ENCODE results near the gene PGA5.
"Not testable (repeated sequence)": the region's sequence is repeated elsewhere in the genome, so short reads cannot be mapped to it uniquely, and the experiment has no call there.

DNA sequence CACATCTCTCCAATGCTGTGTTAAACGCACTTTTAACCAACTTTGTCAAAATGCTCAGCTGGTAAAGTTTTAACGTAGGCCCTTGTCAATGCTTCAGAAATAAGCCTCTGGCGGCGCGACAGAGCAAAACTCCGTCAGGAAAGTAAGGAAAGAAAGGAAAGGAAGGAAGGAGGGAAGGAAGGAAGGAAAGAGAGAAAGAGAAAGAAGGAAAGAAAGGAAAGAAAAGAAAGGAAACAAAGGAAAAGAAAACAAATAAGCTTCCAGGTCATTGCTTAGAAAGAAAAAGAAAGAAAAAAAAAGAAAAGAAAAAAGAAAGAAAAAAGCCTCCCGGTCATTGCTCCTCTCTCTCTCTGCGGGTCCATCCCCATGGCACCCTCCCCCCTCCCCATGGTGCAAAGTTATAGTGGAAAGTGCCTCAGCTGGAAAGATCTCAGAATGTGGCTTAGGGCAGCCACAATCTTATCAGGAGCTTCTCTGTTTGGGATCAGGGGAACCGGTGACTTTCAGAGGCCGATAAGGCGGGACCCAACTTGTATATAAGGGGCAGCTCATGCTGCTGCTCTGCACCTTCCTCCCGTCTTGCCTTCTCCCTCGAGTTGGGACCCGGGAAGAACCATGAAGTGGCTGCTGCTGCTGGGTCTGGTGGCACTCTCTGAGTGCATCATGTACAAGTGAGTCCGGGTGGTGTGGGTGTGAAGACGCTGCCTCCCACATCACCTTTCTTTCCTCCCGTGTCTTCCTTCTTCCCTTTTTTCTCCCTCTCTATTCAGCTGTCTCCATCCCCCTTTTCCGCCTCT, 37.8 kb upstream of the PGA5 start, which contains the start of gene PGA3:
- TF ChIP-seq CTCF, POLR2A (IDR thresholded peaks at IDR 0.05): not testable (repeated sequence)
